Tibial nerve (tissue), 4 donors: Measurements from ENCODE around the gene SPI1. TPM values are rescaled to one million over a fixed set of nuclear protein-coding genes. Genes with fewer than 3 reads are reported as not detected.

Experiments
- DNase-seq, 2 donors: peaks; one replicate each; pipeline ENCODE4 v3.0.0-alpha.2; 2019; ENCODE audit warnings: low spot score in 2 of 2
- H3K27ac ChIP-seq, 4 donors: fragments of 200-600 bp; sonication (generic) in 3 of 4; one replicate each; pipeline ENCODE4 v1.5.1; 2017 to 2019; ENCODE audit warnings: mild to moderate bottlenecking in 1 of 4
- H3K27me3 ChIP-seq, 2 donors: fragments of 200-600 bp; sonication (generic) in 1 of 2; one replicate each; pipeline versions ENCODE4 v1.5.1 to v1.6.0; 2017 to 2019
- H3K36me3 ChIP-seq, 3 donors: fragments of 200-600 bp; sonication (generic); one replicate each; pipeline ENCODE4 v1.5.1; 2018 to 2019
- H3K4me1 ChIP-seq, 4 donors: fragments of 200-600 bp; sonication (generic) in 3 of 4; one replicate each; pipeline ENCODE4 v1.5.1; 2017 to 2019
- H3K4me3 ChIP-seq, 4 donors: fragments of 200-600 bp; sonication (generic) in 3 of 4; one replicate each; pipeline ENCODE4 v1.5.1; 2017 to 2019; ENCODE audit warnings: mild to moderate bottlenecking in 1 of 4, moderate library complexity in 1 of 4
- H3K9me3 ChIP-seq, 4 donors: fragments of 200-600 bp; sonication (generic) in 3 of 4; one replicate each; pipeline ENCODE4 v1.5.1; 2017 to 2019
- EP300 ChIP-seq, 2 donors: sonication (generic); formaldehyde crosslinking; IDR thresholded peaks; one replicate each; pipeline ENCODE4 v1.6.1; 2017; ENCODE audit warnings: antibody characterized with exemption in 2 of 2, mild to moderate bottlenecking in 1 of 2
- POLR2A ChIP-seq, 2 donors: fragments of 450-650 bp; IDR thresholded peaks; one replicate each; pipeline ENCODE4 v1.6.1; 2017; ENCODE audit warnings: antibody characterized with exemption in 2 of 2, mild to moderate bottlenecking in 2 of 2, moderate library complexity in 2 of 2
- WGBS, 2 donors: methylation state at CpG; one replicate each; pipeline ENCODE4 v1.1.5; 2018; 5-methylcytosine and 5-hydroxymethylcytosine counted together
- total RNA-seq, 4 donors: library from RNA; depleted of rRNA; stranded (reverse); fragments of >200 nt; gene quantifications; one replicate each; pipeline ENCODE4 v1.1.0, GENCODE V29; 2016
- TF ChIP-seq, protein P1 (sequence below), 5 experiments: fragments of 200-600 bp in 3 of 5; fragments of 450-650 bp in 2 of 5; sonication (generic) in 3 of 5; IDR thresholded peaks; one replicate each; pipeline ENCODE4 v1.5.1; 2016 to 2019; ENCODE audit warnings: antibody characterized with exemption in 5 of 5, mild to moderate bottlenecking in 3 of 5, moderate library complexity in 2 of 5

SPI1 gene
- total RNA-seq, 4 donors from 2014 or later, result 18.8 to 73.5 (median 25.2) TPM

DNA sequence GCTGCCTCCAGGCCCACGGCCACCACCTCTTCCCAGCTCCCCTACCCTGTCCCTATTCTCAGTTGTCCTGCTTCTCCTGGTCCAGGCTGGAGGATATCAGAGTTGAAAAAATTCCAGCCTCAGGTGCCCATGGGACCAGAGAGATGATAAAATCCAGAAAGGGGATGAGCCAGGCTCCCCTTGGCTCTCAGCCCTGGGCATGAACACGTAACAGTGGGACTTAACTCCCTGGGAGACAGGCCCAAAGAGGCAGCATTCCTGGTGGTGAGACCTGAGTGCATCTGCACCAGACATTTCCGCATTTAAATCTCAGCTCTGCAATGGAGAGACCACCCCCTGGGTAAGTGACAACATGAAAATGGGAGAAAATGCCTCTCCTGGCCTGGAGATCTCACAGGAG, 19.7 kb upstream of the SPI1 start:
- TF ChIP-seq EP300 (IDR thresholded peaks at IDR 0.05) (no peak), POLR2A (IDR thresholded peaks at IDR 0.05) (no peak)
- TF ChIP-seq, protein P1, sequence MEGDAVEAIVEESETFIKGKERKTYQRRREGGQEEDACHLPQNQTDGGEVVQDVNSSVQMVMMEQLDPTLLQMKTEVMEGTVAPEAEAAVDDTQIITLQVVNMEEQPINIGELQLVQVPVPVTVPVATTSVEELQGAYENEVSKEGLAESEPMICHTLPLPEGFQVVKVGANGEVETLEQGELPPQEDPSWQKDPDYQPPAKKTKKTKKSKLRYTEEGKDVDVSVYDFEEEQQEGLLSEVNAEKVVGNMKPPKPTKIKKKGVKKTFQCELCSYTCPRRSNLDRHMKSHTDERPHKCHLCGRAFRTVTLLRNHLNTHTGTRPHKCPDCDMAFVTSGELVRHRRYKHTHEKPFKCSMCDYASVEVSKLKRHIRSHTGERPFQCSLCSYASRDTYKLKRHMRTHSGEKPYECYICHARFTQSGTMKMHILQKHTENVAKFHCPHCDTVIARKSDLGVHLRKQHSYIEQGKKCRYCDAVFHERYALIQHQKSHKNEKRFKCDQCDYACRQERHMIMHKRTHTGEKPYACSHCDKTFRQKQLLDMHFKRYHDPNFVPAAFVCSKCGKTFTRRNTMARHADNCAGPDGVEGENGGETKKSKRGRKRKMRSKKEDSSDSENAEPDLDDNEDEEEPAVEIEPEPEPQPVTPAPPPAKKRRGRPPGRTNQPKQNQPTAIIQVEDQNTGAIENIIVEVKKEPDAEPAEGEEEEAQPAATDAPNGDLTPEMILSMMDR (IDR thresholded peaks at IDR 0.05), result no peak
- Histone ChIP-seq H3K27ac (no peak overlapping the region), H3K36me3 (no peaks in the 10 kb centered on the region), H3K9me3 (no peaks in the 10 kb centered on the region), H3K27me3 (no peaks in the 10 kb centered on the region), H3K4me3 (no peak overlapping the region), H3K4me1 (peaks cover 3 to 32% (median 16%) of the 10 kb centered on the region in 4 donors)
- DNase-seq, result no peak
- 79 to 87% methylated on average over 3 of the region's 3 CpGs for WGBS, 2 donors

DNA sequence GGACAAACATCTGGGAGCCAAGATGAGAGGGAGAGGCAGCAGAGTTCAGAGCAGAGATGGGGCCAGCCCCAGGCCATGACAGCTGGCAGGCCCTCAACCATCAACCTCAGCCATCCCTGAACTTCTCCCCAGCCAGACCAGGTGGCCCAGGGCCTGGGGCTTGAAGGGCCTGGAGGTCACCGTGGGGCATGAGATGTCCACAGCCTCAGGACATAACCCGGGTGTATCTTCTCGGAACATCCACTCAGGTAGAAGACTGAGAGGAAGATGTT, 17.6 kb upstream of the SPI1 start:
- H3K4me3 ChIP-seq, result no peak overlapping the region
- peaks cover 3 to 29% (median 13%) of the 10 kb centered on the region in 4 donors for H3K4me1 ChIP-seq
- no peaks in the 10 kb centered on the region for H3K36me3 ChIP-seq
- 92% methylated on average over 3 of the region's 3 CpGs for WGBS, 2 donors
- no peaks in the 10 kb centered on the region for H3K27me3 ChIP-seq
- no peak for DNase-seq
- peak overlapping the region in 3 of 4 donors; percentile 80 to 89 (median 87) for H3K27ac ChIP-seq
- TF ChIP-seq, protein P1 (IDR thresholded peaks at IDR 0.05), result no peak
- TF ChIP-seq EP300 (IDR thresholded peaks at IDR 0.05) (no peak), POLR2A (IDR thresholded peaks at IDR 0.05) (no peak)
- no peaks in the 10 kb centered on the region for H3K9me3 ChIP-seq

DNA sequence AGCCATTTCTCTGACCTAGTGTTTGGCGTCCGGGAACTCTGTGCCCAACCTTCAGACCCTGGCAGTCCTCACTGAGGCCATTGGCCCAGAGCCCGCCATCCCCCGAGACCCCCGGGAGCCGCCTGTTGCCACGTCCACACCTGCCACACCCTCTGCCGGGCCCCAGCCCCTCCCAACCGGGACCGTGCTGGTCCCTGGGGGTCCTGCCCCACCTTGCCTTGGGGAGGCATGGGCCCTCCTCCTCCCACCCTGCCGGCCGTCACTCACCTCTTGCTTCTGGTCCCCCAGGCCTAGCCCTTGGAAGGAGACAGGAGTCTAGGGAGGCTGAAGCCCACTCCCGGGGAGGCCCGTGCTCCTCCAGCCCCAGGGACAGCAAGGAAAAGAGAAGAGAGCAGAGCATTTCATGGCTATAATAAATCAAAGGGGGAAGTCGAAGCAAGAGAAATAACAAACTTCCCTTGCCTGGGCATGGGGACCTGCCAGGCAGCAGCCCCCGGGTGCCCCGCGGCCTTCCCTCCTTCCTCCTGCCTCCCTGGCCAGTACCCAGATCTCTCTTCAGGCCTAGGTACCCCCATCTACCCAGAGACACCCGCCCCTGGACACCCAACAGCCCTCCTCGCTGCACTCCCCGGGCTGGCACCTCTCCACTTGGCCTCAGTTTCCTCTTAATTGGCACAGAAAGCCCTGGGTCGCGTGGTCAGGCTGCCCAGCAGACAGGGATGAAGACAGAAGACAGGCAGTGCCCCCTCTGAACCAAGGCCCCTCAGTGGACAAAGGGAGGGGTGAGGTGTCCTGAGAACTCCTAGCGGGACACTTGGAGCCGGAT, 17.1 kb upstream of the SPI1 start:
- DNase-seq, result no peak
- peak overlapping the region in 2 of 4 donors; percentile 20 to 28 for H3K4me3 ChIP-seq
- 74 to 85% methylated on average over 20 to 25 of the region's 25 CpGs for WGBS, 2 donors

DNA sequence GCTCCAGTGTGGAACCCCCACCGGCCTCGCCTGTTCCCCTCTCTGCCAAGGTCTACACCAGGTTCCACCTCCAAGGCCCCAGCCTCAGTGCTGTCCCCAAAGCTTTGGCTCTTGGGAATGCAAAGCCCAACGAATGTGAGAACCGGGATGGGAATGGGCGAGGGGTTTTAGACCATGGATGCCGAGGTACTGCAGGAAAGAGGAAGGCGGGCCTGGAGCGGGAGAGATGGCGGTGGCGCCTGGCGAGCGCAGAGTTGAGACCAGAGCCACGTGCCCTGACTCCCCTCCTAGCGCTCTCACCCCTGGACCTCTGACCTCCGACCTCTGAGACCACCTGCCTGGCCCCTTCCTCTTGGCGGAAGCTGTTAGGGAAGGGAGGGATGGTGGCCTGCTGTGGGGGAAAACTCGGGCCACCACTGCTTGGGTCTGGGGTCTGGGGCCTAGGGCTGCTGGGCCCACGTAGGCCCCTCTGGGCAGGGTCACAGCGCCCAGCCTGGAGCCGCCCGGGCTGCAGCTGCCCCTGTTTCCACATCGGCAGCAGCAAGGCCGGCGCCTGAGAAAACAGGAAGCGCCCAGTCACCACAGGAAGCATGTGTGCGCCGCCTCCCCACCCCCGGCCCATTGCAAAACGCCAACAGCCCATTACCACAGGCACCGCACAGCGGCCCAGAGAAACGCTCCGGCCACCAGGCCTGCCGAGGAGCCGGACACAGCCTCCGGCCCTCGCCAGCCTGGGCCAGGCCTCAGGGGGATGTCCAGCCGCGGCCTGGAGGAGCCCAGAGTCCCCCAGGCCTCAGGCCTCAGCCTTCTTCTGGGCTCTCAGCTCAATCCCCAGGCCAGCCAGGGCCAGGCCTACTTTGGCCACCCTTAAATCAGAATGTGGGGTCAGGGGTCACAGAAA, 16.2 kb upstream of the SPI1 start:
- no peaks in the 10 kb centered on the region for H3K27me3 ChIP-seq
- peak overlapping the region; percentile 61 to 89 (median 84) for H3K27ac ChIP-seq
- TF ChIP-seq POLR2A (IDR thresholded peaks at IDR 0.05) (peak in 1 of 2 donors; percentile 28), EP300 (IDR thresholded peaks at IDR 0.05) (peak in 1 of 2 donors; percentile 63)
- TF ChIP-seq, protein P1 (IDR thresholded peaks at IDR 0.05), result no peak
- H3K4me3 ChIP-seq, result peak overlapping the region in 2 of 4 donors; percentile 20 to 28
- 66 to 75% methylated on average over 21 to 38 of the region's 39 CpGs for WGBS, 2 donors
- DNase-seq, result no peak
- no peaks in the 10 kb centered on the region for H3K9me3 ChIP-seq
- H3K36me3 ChIP-seq, result no peaks in the 10 kb centered on the region
- peaks cover 0 to 23% (median 2%) of the 10 kb centered on the region in 4 donors for H3K4me1 ChIP-seq

More for the DNA sequence above, 17.1 kb upstream of the SPI1 start:
- Histone ChIP-seq H3K9me3 (no peaks in the 10 kb centered on the region), H3K27ac (peak overlapping the region; percentile 61 to 89 (median 84)), H3K4me1 (peaks cover 0 to 24% (median 7%) of the 10 kb centered on the region in 4 donors), H3K36me3 (no peaks in the 10 kb centered on the region), H3K27me3 (no peaks in the 10 kb centered on the region)
- TF ChIP-seq POLR2A (IDR thresholded peaks at IDR 0.05) (no peak), EP300 (IDR thresholded peaks at IDR 0.05) (no peak)
- TF ChIP-seq, protein P1 (IDR thresholded peaks at IDR 0.05), result no peak

DNA sequence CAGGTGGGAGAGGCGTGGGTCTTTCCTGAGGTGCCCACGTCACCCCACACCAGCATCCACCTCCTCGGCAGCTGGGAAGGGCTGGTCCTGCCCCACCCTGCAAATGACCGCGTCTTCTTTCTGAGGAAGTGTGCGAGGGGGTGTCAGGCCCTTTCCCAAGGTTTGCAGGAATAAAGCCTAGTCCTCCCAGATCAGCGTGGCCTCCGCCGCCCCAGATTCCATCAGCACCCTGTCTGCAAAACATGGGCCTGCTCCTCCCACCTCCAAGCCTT, 15.6 kb upstream of the SPI1 start:
- no peak for DNase-seq
- peak overlapping the region in 1 of 4 donors; percentile 28 for H3K4me3 ChIP-seq
- no peaks in the 10 kb centered on the region for H3K36me3 ChIP-seq
- WGBS, 2 donors, result 86 to 97% methylated on average over 6 to 9 of the region's 9 CpGs
- H3K27me3 ChIP-seq, result no peaks in the 10 kb centered on the region
- H3K9me3 ChIP-seq, result no peaks in the 10 kb centered on the region
- peak overlapping the region in 3 of 4 donors; percentile 80 to 89 (median 87) for H3K27ac ChIP-seq
- H3K4me1 ChIP-seq, result peaks cover 0 to 23% (median 0%) of the 10 kb centered on the region in 4 donors
- TF ChIP-seq, protein P1 (IDR thresholded peaks at IDR 0.05), result no peak
- TF ChIP-seq POLR2A (IDR thresholded peaks at IDR 0.05) (no peak), EP300 (IDR thresholded peaks at IDR 0.05) (no peak)
